ENCODE data around the gene CRY2. TPM values are rescaled to one million over a fixed set of nuclear protein-coding genes. Genes with fewer than 3 reads are reported as not detected.

Gene CRY2
- total and polyA plus RNA-seq, 2 experiments from 2014 or later: 28.3 to 50.5 TPM

GRCh38 chr11:45848654-45849081 lies 1.4 kb downstream of the CRY2 start:
- peak overlapping the region; percentile 65 for H3K4me3 ChIP-seq
- H3K27ac ChIP-seq: no peak overlapping the region

GRCh38 chr11:45850446-45850845 lies 3.2 kb downstream of the CRY2 start:
- H3K36me3 ChIP-seq: no peaks in the 10 kb centered on the region
- peaks cover 11% of the 10 kb centered on the region for H3K27me3 ChIP-seq
- no peaks in the 10 kb centered on the region for H3K9me3 ChIP-seq (ENCODE audit: low read depth)
- TF ChIP-seq, protein P1, sequence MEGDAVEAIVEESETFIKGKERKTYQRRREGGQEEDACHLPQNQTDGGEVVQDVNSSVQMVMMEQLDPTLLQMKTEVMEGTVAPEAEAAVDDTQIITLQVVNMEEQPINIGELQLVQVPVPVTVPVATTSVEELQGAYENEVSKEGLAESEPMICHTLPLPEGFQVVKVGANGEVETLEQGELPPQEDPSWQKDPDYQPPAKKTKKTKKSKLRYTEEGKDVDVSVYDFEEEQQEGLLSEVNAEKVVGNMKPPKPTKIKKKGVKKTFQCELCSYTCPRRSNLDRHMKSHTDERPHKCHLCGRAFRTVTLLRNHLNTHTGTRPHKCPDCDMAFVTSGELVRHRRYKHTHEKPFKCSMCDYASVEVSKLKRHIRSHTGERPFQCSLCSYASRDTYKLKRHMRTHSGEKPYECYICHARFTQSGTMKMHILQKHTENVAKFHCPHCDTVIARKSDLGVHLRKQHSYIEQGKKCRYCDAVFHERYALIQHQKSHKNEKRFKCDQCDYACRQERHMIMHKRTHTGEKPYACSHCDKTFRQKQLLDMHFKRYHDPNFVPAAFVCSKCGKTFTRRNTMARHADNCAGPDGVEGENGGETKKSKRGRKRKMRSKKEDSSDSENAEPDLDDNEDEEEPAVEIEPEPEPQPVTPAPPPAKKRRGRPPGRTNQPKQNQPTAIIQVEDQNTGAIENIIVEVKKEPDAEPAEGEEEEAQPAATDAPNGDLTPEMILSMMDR (IDR thresholded peaks at IDR 0.05; ENCODE audit: low read depth, low read length): no peak
- H3K4me3 ChIP-seq: no peak overlapping the region
- DNase-seq (ENCODE audit: low read depth in 1 of 2, low spot score in 1 of 2): peak in 1 of 2 donors; percentile 48
- no peak overlapping the region for H3K27ac ChIP-seq
- peaks cover 47% of the 10 kb centered on the region for H3K4me1 ChIP-seq (ENCODE audit: low read depth)

More at GRCh38 chr11:45848654-45849081, 1.4 kb downstream of the CRY2 start:
- no peak for DNase-seq (ENCODE audit: low read depth in 1 of 2, low spot score in 1 of 2)
- H3K4me1 ChIP-seq (ENCODE audit: low read depth): peaks cover 31% of the 10 kb centered on the region
- H3K36me3 ChIP-seq: no peaks in the 10 kb centered on the region
- H3K9me3 ChIP-seq (ENCODE audit: low read depth): no peaks in the 10 kb centered on the region
- TF ChIP-seq, protein P1 (IDR thresholded peaks at IDR 0.05; ENCODE audit: low read depth, low read length): no peak
- peaks cover 16% of the 10 kb centered on the region for H3K27me3 ChIP-seq

- Histone ChIP-seq H3K9me3 (ENCODE audit: low read depth) (no peaks in the 10 kb centered on the region), H3K4me3 (no peak overlapping the region), H3K4me1 (ENCODE audit: low read depth) (peaks cover 47% of the 10 kb centered on the region), H3K27me3 (peaks cover 3% of the 10 kb centered on the region), H3K27ac (no peak overlapping the region), H3K36me3 (peaks cover 3% of the 10 kb centered on the region)
- DNase-seq (ENCODE audit: low read depth in 1 of 2, low spot score in 1 of 2): no peak
- TF ChIP-seq, protein P1 (IDR thresholded peaks at IDR 0.05; ENCODE audit: low read depth, low read length): no peak
Measured at GRCh38 chr11:45851228-45851627, 4.0 kb downstream of the CRY2 start.

DNA sequence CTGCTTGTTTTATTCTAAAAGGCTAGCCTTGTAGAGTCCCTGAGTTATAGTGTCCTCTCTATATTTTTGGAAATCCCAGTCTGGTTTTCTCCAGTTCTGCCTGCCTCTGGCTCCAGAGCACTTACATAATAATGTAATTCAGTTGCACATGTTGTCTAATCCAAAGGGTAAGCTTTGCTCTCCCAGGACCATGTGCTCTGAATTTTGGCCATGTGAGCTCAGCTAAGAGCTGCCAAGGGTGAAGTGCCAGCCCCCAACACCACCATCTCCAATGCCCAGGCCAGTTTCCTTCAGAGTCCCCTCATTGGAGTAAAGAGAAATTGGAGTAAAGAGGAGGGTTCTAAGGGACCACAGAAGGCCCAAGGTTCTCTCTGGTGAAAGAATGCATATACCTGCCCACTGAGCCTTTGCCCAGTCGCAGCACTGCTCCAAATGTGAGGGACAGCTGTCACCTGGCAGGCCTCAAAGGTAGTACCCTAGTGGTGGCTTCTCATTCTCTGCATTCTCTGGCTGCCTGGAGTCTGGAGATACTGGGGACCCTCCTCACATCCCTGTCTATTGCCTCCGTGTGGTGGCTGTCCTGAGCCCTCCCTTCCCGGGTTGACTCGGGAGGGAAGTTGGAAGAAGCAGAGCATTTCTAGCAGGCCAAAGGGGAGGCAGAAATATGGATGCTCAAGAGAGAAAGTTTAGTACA lies 4.9 kb downstream of the CRY2 start:
- peaks cover 4% of the 10 kb centered on the region for H3K36me3 ChIP-seq
- H3K9me3 ChIP-seq (ENCODE audit: low read depth): no peaks in the 10 kb centered on the region
- no peak overlapping the region for H3K4me3 ChIP-seq
- no peaks in the 10 kb centered on the region for H3K27me3 ChIP-seq
- TF ChIP-seq, protein P1 (IDR thresholded peaks at IDR 0.05; ENCODE audit: low read depth, low read length): no peak
- no peak for DNase-seq (ENCODE audit: low read depth in 1 of 2, low spot score in 1 of 2)
- H3K4me1 ChIP-seq (ENCODE audit: low read depth): peaks cover 47% of the 10 kb centered on the region
- H3K27ac ChIP-seq: no peak overlapping the region

- peaks cover 48% of the 10 kb centered on the region for H3K4me1 ChIP-seq (ENCODE audit: low read depth)
- no peaks in the 10 kb centered on the region for H3K27me3 ChIP-seq
- no peak overlapping the region for H3K27ac ChIP-seq
- DNase-seq (ENCODE audit: low read depth in 1 of 2, low spot score in 1 of 2): no peak
- H3K4me3 ChIP-seq: no peak overlapping the region
- peaks cover 4% of the 10 kb centered on the region for H3K36me3 ChIP-seq
- H3K9me3 ChIP-seq (ENCODE audit: low read depth): no peaks in the 10 kb centered on the region
- TF ChIP-seq, protein P1 (IDR thresholded peaks at IDR 0.05; ENCODE audit: low read depth, low read length): no peak
Measured at GRCh38 chr11:45852712-45853101, 5.4 kb downstream of the CRY2 start.
